Heart left ventricle (tissue), 16 donors: ENCODE results near the gene LFNG. TPM values are rescaled to one million over a fixed set of nuclear protein-coding genes. Genes with fewer than 3 reads are reported as not detected.

Experiments used
- ATAC-seq, 4 donors: fragments of 200-7000 bp; cut with Tn5 transposase; one replicate each; pipeline ENCODE4 v1.9.1; 2020 to 2022; ENCODE audit warnings: moderate library complexity in 4 of 4, mild to moderate bottlenecking in 3 of 4, moderate number of reproducible peaks in 1 of 4
- DNase-seq, 5 donors: peaks; one replicate each; pipeline ENCODE4 v3.0.0-alpha.2; 2020
- H3K27ac ChIP-seq, 12 donors: fragments of 200-600 bp; sonication (generic) in 4 of 12; one replicate each; pipeline versions ENCODE4 v1.5.0 to v1.8.0; 2016 to 2022; ENCODE audit warnings: mild to moderate bottlenecking in 2 of 12
- H3K27me3 ChIP-seq, 9 donors: fragments of 200-600 bp; sonication (generic) in 2 of 9; one replicate each; pipeline versions ENCODE4 v1.5.1 to v1.8.0; 2016 to 2022; ENCODE audit warnings: mild to moderate bottlenecking in 3 of 9
- H3K36me3 ChIP-seq, 9 donors: fragments of 200-600 bp; sonication (generic) in 2 of 9; one replicate each; pipeline versions ENCODE4 v1.5.0 to v1.8.0; 2018 to 2022; ENCODE audit warnings: mild to moderate bottlenecking in 2 of 9
- H3K4me1 ChIP-seq, 12 donors: fragments of 200-600 bp; sonication (generic) in 4 of 12; one replicate each; pipeline versions ENCODE4 v1.5.0 to v1.8.0; 2016 to 2022; ENCODE audit warnings: mild to moderate bottlenecking in 3 of 12
- H3K4me3 ChIP-seq, 12 donors: fragments of 200-600 bp; sonication (generic) in 4 of 12; one replicate each; pipeline versions ENCODE4 v1.5.0 to v1.8.0; 2017 to 2022; ENCODE audit warnings: mild to moderate bottlenecking in 9 of 12, moderate library complexity in 4 of 12
- H3K9me3 ChIP-seq, 12 donors: fragments of 200-600 bp; sonication (generic) in 4 of 12; one replicate each; pipeline versions ENCODE4 v1.5.0 to v1.8.0; 2016 to 2022; ENCODE audit warnings: mild to moderate bottlenecking in 1 of 12
- POLR2A ChIP-seq, 2 donors: fragments of 450-650 bp; IDR thresholded peaks; one replicate each; pipeline ENCODE4 v1.6.1; 2017; ENCODE audit warnings: antibody characterized with exemption in 2 of 2, mild to moderate bottlenecking in 2 of 2, moderate library complexity in 2 of 2
- WGBS, 4 donors: extraction: QIAGEN DNeasy Blood & Tissue Kit in 2 of 4; methylation state at CpG; one replicate each; pipeline versions ENCODE4 v1.1.5 to v1.1.7; 2013 to 2018; 5-methylcytosine and 5-hydroxymethylcytosine counted together
- intact Hi-C, 10 donors: fragments of 100-400 bp; cut with DNase I; formaldehyde crosslinking; loops; one replicate each; pipeline versions ENCODE4 v1.11.1 to v1.14.2; 2022
- polyA plus RNA-seq, 2 donors: library from polyadenylated mRNA; stranded (reverse); fragments of 200-250 nt; gene quantifications; one replicate each; pipeline ENCODE4 v1.2.3, GENCODE V29; 2013
- total RNA-seq, 9 donors: library from RNA; depleted of rRNA in 2 of 9; stranded (reverse); fragments of >200 nt in 2 of 9; fragmentation: NEBNext Ultra II Directional in 3 of 9; extraction: Animal tissue kit (Norgen Biotek cat#: 25700) in 3 of 9; gene quantifications; one replicate each; pipeline versions ENCODE4 v1.1.0 to v1.2.4, GENCODE V29; 2016 to 2023
- TF ChIP-seq, protein P1 (sequence below), 12 donors: fragments of 200-600 bp; sonication (generic) in 4 of 12; IDR thresholded peaks; one replicate each; pipeline versions ENCODE4 v1.5.0 to v1.8.0; 2018 to 2022; ENCODE audit warnings: antibody characterized with exemption in 12 of 12, mild to moderate bottlenecking in 5 of 12
- donor health status: ischemic (EF 13 %, LVEDD 7.1; RV severe dilation, severe dysfunction).
- donor health status: healthy with polysubstance abuse.
- donor health status: DM: no; HTN: yes; CAD: no.
- donor health status: DM: no; HTN: no; CAD: no.
- donor health status: ischemic (EF 25% LVEDD 6.9; RV normal size, moderate dysfunction).
- donor health status: ischemic (EF 25% LVEDD 5.7; RV mildly dilated, moderate dysfunction).
- donor health status: healthy.
- donor health status: DM: yes; HTN: yes; CAD: no.
- donor health status: ischemic (EF 35%, LVEDD 5.7; RV mildly dilated, moderate dysfunction).
- donor health status: nonischemic (EF 11% LVEDD 7.7; RV severe dilation, severe dysfunction).
- donor health status: DM: yes; HTN: yes; CAD: no.
- donor health status: PGD.
- donor health status: ischemic (EF 29% LVEDD 5.4; RV normal size, mild dysfunction).
- donor health status: nonischemic (EF 23%, LVEDD 6.1; RV moderate dilation, normal function).

The LFNG gene
- total and polyA plus RNA-seq, 11 donors, result 3.1 to 22.8 (median 7.6) TPM

GRCh38 chr7:2498708-2499107 is 20.9 kb upstream of the LFNG start:
- Histone ChIP-seq H3K4me1 (peaks cover 0 to 26% (median 10%) of the 10 kb centered on the region in 12 donors), H3K9me3 (no peaks in the 10 kb centered on the region), H3K36me3 (no peaks in the 10 kb centered on the region), H3K27ac (no peak overlapping the region), H3K4me3 (no peak overlapping the region), H3K27me3 (peaks cover 0 to 11% (median 0%) of the 10 kb centered on the region in 9 donors)
- intact Hi-C loops, result no loop called here
- WGBS, 4 donors, result 78 to 98% (median 91%) methylated on average over 6 of the region's 6 CpGs
- no peak for TF ChIP-seq POLR2A (IDR thresholded peaks at IDR 0.05)
- TF ChIP-seq, protein P1, sequence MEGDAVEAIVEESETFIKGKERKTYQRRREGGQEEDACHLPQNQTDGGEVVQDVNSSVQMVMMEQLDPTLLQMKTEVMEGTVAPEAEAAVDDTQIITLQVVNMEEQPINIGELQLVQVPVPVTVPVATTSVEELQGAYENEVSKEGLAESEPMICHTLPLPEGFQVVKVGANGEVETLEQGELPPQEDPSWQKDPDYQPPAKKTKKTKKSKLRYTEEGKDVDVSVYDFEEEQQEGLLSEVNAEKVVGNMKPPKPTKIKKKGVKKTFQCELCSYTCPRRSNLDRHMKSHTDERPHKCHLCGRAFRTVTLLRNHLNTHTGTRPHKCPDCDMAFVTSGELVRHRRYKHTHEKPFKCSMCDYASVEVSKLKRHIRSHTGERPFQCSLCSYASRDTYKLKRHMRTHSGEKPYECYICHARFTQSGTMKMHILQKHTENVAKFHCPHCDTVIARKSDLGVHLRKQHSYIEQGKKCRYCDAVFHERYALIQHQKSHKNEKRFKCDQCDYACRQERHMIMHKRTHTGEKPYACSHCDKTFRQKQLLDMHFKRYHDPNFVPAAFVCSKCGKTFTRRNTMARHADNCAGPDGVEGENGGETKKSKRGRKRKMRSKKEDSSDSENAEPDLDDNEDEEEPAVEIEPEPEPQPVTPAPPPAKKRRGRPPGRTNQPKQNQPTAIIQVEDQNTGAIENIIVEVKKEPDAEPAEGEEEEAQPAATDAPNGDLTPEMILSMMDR (IDR thresholded peaks at IDR 0.05), result no peak
- DNase-seq (no peak), ATAC-seq (no peak)

- Histone ChIP-seq H3K4me1 (peaks cover 0 to 21% (median 7%) of the 10 kb centered on the region in 12 donors), H3K9me3 (no peaks in the 10 kb centered on the region), H3K4me3 (no peak overlapping the region), H3K27me3 (peaks cover 0 to 11% (median 0%) of the 10 kb centered on the region in 9 donors), H3K36me3 (no peaks in the 10 kb centered on the region), H3K27ac (no peak overlapping the region)
- no peak for DNase-seq
- TF ChIP-seq POLR2A (IDR thresholded peaks at IDR 0.05), result no peak
- TF ChIP-seq, protein P1 (IDR thresholded peaks at IDR 0.05), result no peak
- no peak for ATAC-seq
- 89 to 95% (median 92%) methylated on average over 7 of the region's 7 CpGs for WGBS, 4 donors
- intact Hi-C loops, result no loop called here
Observed at GRCh38 chr7:2499181-2499580, 20.4 kb upstream of the LFNG start.

DNA sequence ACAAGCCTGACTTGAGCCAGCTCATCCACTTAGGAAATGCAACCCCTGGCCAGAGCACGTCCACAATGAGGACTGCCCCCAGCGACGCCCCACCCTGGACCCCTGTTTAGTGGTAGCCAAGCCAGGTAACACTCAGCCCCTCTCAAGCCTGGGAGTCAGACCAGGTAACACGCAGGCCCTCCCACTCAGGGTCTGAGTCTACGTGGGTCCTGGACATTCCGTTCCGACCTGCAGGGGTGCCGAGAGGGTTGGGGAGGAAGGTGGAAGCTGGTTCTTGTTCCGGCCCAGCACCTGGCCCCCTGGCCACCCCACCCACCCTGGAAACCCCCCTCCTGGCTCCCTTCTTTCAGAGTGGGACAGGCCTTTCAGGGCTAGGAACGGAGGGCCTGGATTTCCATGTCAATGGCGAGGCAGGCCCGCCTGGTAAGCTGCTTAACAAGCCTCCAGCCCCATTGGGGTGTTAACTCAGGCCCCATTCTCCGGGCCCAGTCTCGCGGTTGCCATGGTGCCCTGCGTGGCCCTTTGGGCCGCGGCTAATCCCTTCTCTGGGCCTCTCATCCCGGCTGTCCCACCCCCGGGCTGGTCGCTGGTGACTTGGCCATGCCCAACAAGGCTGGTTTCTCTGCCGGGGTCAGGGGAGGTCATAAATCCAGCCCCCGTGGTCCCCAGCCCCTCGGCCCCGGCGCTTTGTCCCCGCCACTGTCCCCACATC is 19.7 kb upstream of the LFNG start:
- ATAC-seq (no peak), DNase-seq (no peak)
- peaks cover 0 to 11% (median 0%) of the 10 kb centered on the region in 9 donors for H3K27me3 ChIP-seq
- WGBS, 4 donors, result 89 to 93% (median 91%) methylated on average over 24 to 27 of the region's 27 CpGs
- TF ChIP-seq, protein P1 (IDR thresholded peaks at IDR 0.05), result no peak
- TF ChIP-seq POLR2A (IDR thresholded peaks at IDR 0.05), result no peak
- intact Hi-C loops, result no loop called here
- no peak overlapping the region for H3K27ac ChIP-seq
- no peaks in the 10 kb centered on the region for H3K9me3 ChIP-seq
- peaks cover 0 to 14% (median 2%) of the 10 kb centered on the region in 12 donors for H3K4me1 ChIP-seq
- H3K36me3 ChIP-seq, result no peaks in the 10 kb centered on the region
- no peak overlapping the region for H3K4me3 ChIP-seq

DNA sequence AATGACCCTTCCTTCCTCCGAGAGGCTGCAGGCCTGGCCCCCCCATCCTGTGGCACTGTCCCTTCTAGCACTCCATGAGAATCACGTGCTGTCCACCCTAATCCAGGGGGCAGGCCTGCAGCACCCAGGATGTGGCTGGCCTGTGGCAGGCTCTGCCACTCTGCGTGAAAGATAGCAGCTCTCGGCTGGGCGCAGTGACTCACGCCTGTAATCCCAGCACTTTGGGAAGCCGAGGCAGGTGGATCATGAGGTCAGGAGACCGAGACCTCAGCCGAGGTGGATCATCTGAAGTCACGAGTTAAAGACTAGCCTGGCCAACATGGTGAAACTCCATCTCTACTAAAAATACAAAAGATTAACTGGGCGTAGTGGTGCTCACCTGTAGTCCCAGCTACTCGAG is 18.9 kb upstream of the LFNG start:
- no peak for TF ChIP-seq POLR2A (IDR thresholded peaks at IDR 0.05)
- TF ChIP-seq, protein P1 (IDR thresholded peaks at IDR 0.05), result no peak
- intact Hi-C loops, result no loop called here
- H3K9me3 ChIP-seq, result no peaks in the 10 kb centered on the region
- ATAC-seq (no peak), DNase-seq (no peak)
- peaks cover 0 to 11% (median 0%) of the 10 kb centered on the region in 9 donors for H3K27me3 ChIP-seq
- H3K4me1 ChIP-seq, result peaks cover 0 to 14% (median 2%) of the 10 kb centered on the region in 12 donors
- 93 to 94% (median 94%) methylated on average over 12 of the region's 12 CpGs for WGBS, 4 donors
- H3K36me3 ChIP-seq, result no peaks in the 10 kb centered on the region
- H3K4me3 ChIP-seq, result no peak overlapping the region
- H3K27ac ChIP-seq, result no peak overlapping the region
